HepG2 (cell line): ENCODE data around the gene CCDC121. TPM values are rescaled to one million over a fixed set of nuclear protein-coding genes. Genes with fewer than 3 reads are reported as not detected.
A peak's percentile ranks its signal among the peaks of the same experiment; 100 is the strongest.

Experiments
- HMG20A ChIP-seq: IDR thresholded peaks from 2 replicates; pipeline ENCODE4 v1.6.1; 2016; ENCODE audit warnings: borderline replicate concordance
- KDM5A ChIP-seq: fragments of 200-600 bp; sonication (generic); IDR thresholded peaks from 2 replicates; pipeline ENCODE4 v1.7.0; 2018; ENCODE audit warnings: antibody characterized with exemption, mild to moderate bottlenecking, low read length, borderline replicate concordance
- NR2C2 ChIP-seq: sonication (generic); formaldehyde crosslinking; IDR thresholded peaks from 2 replicates; pipeline ENCODE4 v1.4.0; 2020; ENCODE audit warnings: missing genetic modification reagents, mild to moderate bottlenecking, moderate library complexity, borderline replicate concordance
- NRL ChIP-seq: sonication (generic); formaldehyde crosslinking; IDR thresholded peaks from 2 replicates; pipeline ENCODE4 v1.5.0; 2020; ENCODE audit warnings: missing genetic modification reagents, mild to moderate bottlenecking, moderate library complexity, borderline replicate concordance
- SALL1 ChIP-seq: sonication (generic); formaldehyde crosslinking; IDR thresholded peaks from 2 replicates; pipeline ENCODE4 v1.8.0; 2022; ENCODE audit warnings: mild to moderate bottlenecking, missing genetic modification reagents
- THAP11 ChIP-seq: IDR thresholded peaks from 2 replicates; pipeline ENCODE4 v1.6.1; 2016; ENCODE audit warnings: missing biosample characterization, missing genetic modification reagents
- ZNF550 ChIP-seq: sonication (generic); formaldehyde crosslinking; IDR thresholded peaks from 2 replicates; pipeline ENCODE4 v1.4.0; 2020; ENCODE audit warnings: mild to moderate bottlenecking, missing genetic modification reagents, borderline replicate concordance
- polyA plus RNA-seq, 8 experiments: library from polyadenylated mRNA; depleted of rRNA in 3 of 8; stranded (reverse) in 7 of 8; unstranded in 1 of 8; fragments of >200 nt; fragmentation: Illumina TruSeq in 4 of 8; extraction: Trizol in 4 of 8; gene quantifications; 2 replicates each; pipeline versions ENCODE4 v1.2.1 to v1.2.3, GENCODE V29; 2011 to 2016; ENCODE audit warnings: low read depth in 4 of 8, missing spikeins in 1 of 8, mixed read lengths in 1 of 8; ENCODE audit not compliant: insufficient read depth in 1 of 8
- total RNA-seq, 5 experiments: library from RNA; depleted of rRNA; stranded (reverse); fragments of >200 nt; fragmentation: Illumina TruSeq; extraction: Trizol; gene quantifications; 2 replicates each; pipeline ENCODE4 v1.2.3, GENCODE V29; 2016; ENCODE audit warnings: low read depth in 1 of 5
- TF ChIP-seq, protein P1 (sequence below): sonication (generic); formaldehyde crosslinking; IDR thresholded peaks from 2 replicates; pipeline ENCODE4 v1.9.0; 2021; ENCODE audit warnings: mild to moderate bottlenecking, missing genetic modification reagents
- TF ChIP-seq, protein P2 (sequence below): sonication (generic); formaldehyde crosslinking; IDR thresholded peaks from 2 replicates; pipeline ENCODE4 v1.9.0; 2022; ENCODE audit warnings: missing genetic modification reagents, mild to moderate bottlenecking, borderline replicate concordance
- TF ChIP-seq, protein P3 (sequence below): sonication (generic); formaldehyde crosslinking; IDR thresholded peaks from 2 replicates; pipeline ENCODE4 v1.4.0; 2020; ENCODE audit warnings: mild to moderate bottlenecking, missing genetic modification reagents

CCDC121 gene
- total and polyA plus RNA-seq, 2 of the 13 experiments (the other 11 are each of a cell fraction or from before 2014, with no cell fraction given): 1.9 to 3.0 TPM

DNA sequence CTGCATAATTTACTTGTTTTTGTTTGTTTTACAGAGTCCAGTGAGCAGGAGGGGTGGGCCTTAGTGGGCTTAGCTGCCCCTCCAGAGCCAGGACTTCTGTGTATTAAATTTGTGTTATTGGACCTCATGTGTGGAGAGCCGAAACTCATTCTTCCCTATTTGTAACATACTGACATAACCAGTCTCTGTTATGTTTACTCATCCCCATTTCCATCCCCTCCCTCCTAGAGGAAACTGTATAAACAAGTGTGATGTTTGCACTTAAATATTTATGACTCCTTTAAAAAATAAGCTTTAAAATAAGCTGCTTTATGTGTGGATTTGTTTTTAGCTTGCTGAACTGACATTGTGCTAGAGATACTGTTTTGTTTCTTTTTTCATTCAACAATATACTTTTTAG is 32.2 kb downstream of the CCDC121 start (continued):
- TF ChIP-seq KDM5A (no peak), HMG20A (CRISPR knock-in tag) (no peak), SALL1 (no peak), ZNF550 (CRISPR knock-in tag) (no peak), NRL (no peak), THAP11 (0 out of 2 replicates have a peak, but pooled peaks have one; percentile 19), NR2C2 (CRISPR knock-in tag) (0 out of 2 replicates have a peak, but pooled peaks have one; percentile 19)
- TF ChIP-seq, protein P1, sequence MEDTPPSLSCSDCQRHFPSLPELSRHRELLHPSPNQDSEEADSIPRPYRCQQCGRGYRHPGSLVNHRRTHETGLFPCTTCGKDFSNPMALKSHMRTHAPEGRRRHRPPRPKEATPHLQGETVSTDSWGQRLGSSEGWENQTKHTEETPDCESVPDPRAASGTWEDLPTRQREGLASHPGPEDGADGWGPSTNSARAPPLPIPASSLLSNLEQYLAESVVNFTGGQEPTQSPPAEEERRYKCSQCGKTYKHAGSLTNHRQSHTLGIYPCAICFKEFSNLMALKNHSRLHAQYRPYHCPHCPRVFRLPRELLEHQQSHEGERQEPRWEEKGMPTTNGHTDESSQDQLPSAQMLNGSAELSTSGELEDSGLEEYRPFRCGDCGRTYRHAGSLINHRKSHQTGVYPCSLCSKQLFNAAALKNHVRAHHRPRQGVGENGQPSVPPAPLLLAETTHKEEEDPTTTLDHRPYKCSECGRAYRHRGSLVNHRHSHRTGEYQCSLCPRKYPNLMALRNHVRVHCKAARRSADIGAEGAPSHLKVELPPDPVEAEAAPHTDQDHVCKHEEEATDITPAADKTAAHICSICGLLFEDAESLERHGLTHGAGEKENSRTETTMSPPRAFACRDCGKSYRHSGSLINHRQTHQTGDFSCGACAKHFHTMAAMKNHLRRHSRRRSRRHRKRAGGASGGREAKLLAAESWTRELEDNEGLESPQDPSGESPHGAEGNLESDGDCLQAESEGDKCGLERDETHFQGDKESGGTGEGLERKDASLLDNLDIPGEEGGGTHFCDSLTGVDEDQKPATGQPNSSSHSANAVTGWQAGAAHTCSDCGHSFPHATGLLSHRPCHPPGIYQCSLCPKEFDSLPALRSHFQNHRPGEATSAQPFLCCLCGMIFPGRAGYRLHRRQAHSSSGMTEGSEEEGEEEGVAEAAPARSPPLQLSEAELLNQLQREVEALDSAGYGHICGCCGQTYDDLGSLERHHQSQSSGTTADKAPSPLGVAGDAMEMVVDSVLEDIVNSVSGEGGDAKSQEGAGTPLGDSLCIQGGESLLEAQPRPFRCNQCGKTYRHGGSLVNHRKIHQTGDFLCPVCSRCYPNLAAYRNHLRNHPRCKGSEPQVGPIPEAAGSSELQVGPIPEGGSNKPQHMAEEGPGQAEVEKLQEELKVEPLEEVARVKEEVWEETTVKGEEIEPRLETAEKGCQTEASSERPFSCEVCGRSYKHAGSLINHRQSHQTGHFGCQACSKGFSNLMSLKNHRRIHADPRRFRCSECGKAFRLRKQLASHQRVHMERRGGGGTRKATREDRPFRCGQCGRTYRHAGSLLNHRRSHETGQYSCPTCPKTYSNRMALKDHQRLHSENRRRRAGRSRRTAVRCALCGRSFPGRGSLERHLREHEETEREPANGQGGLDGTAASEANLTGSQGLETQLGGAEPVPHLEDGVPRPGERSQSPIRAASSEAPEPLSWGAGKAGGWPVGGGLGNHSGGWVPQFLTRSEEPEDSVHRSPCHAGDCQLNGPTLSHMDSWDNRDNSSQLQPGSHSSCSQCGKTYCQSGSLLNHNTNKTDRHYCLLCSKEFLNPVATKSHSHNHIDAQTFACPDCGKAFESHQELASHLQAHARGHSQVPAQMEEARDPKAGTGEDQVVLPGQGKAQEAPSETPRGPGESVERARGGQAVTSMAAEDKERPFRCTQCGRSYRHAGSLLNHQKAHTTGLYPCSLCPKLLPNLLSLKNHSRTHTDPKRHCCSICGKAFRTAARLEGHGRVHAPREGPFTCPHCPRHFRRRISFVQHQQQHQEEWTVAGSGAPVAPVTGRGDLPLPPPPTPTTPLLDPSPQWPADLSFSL (CRISPR knock-in tag): no peak
- TF ChIP-seq, protein P2, sequence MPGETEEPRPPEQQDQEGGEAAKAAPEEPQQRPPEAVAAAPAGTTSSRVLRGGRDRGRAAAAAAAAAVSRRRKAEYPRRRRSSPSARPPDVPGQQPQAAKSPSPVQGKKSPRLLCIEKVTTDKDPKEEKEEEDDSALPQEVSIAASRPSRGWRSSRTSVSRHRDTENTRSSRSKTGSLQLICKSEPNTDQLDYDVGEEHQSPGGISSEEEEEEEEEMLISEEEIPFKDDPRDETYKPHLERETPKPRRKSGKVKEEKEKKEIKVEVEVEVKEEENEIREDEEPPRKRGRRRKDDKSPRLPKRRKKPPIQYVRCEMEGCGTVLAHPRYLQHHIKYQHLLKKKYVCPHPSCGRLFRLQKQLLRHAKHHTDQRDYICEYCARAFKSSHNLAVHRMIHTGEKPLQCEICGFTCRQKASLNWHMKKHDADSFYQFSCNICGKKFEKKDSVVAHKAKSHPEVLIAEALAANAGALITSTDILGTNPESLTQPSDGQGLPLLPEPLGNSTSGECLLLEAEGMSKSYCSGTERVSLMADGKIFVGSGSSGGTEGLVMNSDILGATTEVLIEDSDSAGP (CRISPR knock-in tag): no peak
- TF ChIP-seq, protein P3, sequence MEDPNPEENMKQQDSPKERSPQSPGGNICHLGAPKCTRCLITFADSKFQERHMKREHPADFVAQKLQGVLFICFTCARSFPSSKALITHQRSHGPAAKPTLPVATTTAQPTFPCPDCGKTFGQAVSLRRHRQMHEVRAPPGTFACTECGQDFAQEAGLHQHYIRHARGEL (CRISPR knock-in tag): no peak
